ENCODE results near the gene SNX13.

SNX13 gene

GRCh38 chr7:17774716-17775288 is 165.5 kb downstream of the SNX13 start:
- no peak for DNase-seq (ENCODE audit: low read depth in 2 of 2)

- DNase-seq (ENCODE audit: low read depth in 2 of 2): no peak
Observed at GRCh38 chr7:17774248-17774647, 166.0 kb downstream of the SNX13 start.

GRCh38 chr7:17773289-17773626 is 167.0 kb downstream of the SNX13 start:
- DNase-seq (ENCODE audit: low read depth in 2 of 2): no peak

GRCh38 chr7:17772581-17773288 is 167.6 kb downstream of the SNX13 start:
- no peak for DNase-seq (ENCODE audit: low read depth in 2 of 2)

GRCh38 chr7:17771901-17772408 is 168.3 kb downstream of the SNX13 start:
- no peak for DNase-seq (ENCODE audit: low read depth in 2 of 2)

- no peak for DNase-seq (ENCODE audit: low read depth in 2 of 2)
Observed at GRCh38 chr7:17770710-17771375, 169.5 kb downstream of the SNX13 start.

GRCh38 chr7:17769918-17770317 is 170.4 kb downstream of the SNX13 start:
- DNase-seq (ENCODE audit: low read depth in 2 of 2): peak; percentile 21 to 24

- no peak for DNase-seq (ENCODE audit: low read depth in 2 of 2)
Observed at GRCh38 chr7:17758008-17758407, 182.3 kb downstream of the SNX13 start.

GRCh38 chr7:17746020-17746530 is 194.2 kb downstream of the SNX13 start:
- DNase-seq (ENCODE audit: low read depth in 2 of 2): no peak

- DNase-seq (ENCODE audit: low read depth in 2 of 2): no peak
Observed at GRCh38 chr7:17745610-17746009, 194.7 kb downstream of the SNX13 start.

- no peak for DNase-seq (ENCODE audit: low read depth in 2 of 2)
Observed at GRCh38 chr7:17743316-17743715, 197.0 kb downstream of the SNX13 start.

GRCh38 chr7:17741426-17741825 is 198.9 kb downstream of the SNX13 start:
- no peak for DNase-seq (ENCODE audit: low read depth in 2 of 2)
